Skeletal muscle tissue (tissue), 4 donors: Measurements from ENCODE around the gene PROKR1. TPM values are rescaled to one million over a fixed set of nuclear protein-coding genes. Genes with fewer than 3 reads are reported as not detected.
"Not testable (repeated sequence)": the region's sequence is repeated elsewhere in the genome, so short reads cannot be mapped to it uniquely, and the experiment has no call there.

ENCODE experiments used
- H3K27ac ChIP-seq: one replicate; pipeline ENCODE4 v1.7.0; 2013; ENCODE audit warnings: mild to moderate bottlenecking, low read depth, low read length, inconsistent platforms
- H3K27me3 ChIP-seq, 3 donors: one replicate each; pipeline ENCODE4 v1.7.0; 2013; ENCODE audit warnings: low read length in 3 of 3; ENCODE audit not compliant: control insufficient read depth in 3 of 3, insufficient read depth in 3 of 3
- H3K36me3 ChIP-seq, 3 donors: one replicate each; pipeline ENCODE4 v1.7.0; 2013; ENCODE audit warnings: low read length in 3 of 3; ENCODE audit not compliant: control insufficient read depth in 3 of 3, insufficient read depth in 3 of 3
- H3K4me1 ChIP-seq, 3 donors: one replicate each; pipeline ENCODE4 v1.7.0; 2013; ENCODE audit warnings: low read length in 3 of 3, mild to moderate bottlenecking in 3 of 3; ENCODE audit not compliant: control insufficient read depth in 3 of 3, insufficient read depth in 3 of 3
- H3K4me3 ChIP-seq, 3 donors: one replicate each; pipeline ENCODE4 v1.7.0; 2013; ENCODE audit warnings: low read length in 3 of 3
- H3K9ac ChIP-seq, 3 donors: one replicate each; pipeline ENCODE4 v1.7.0; 2013; ENCODE audit warnings: low read length in 3 of 3, mild to moderate bottlenecking in 3 of 3, moderate library complexity in 2 of 3, low read depth in 1 of 3
- H3K9me3 ChIP-seq, 3 donors: one replicate each; pipeline ENCODE4 v1.7.0; 2013; ENCODE audit warnings: low read length in 3 of 3; ENCODE audit not compliant: control insufficient read depth in 3 of 3
- total RNA-seq: library from RNA; depleted of rRNA; stranded (reverse); fragments of >200 nt; gene quantifications from one replicate; pipeline ENCODE4 v1.2.3, GENCODE V29; 2014
- donor health status: Osteomylitis.

Gene PROKR1
- 0.52 TPM for total RNA-seq

GRCh38 chr2:68643011-68643873 is at the start of gene PROKR1:
Gene PROKR1, plus strand, starts transcription at chr2:68643579. Its CDS starts 2,243 bp downstream, at chr2:68645822.
- H3K9ac ChIP-seq, result peak within 1 kb of the TSS in 1 of 3 donors; percentile 57
- peaks cover 40 to 54% (median 48%) of the 10 kb centered on the region in 3 donors for H3K27me3 ChIP-seq
- no peak within 1 kb of the TSS for H3K27ac ChIP-seq
- no peaks in the 10 kb centered on the region for H3K36me3 ChIP-seq
- peak within 1 kb of the TSS in 2 of 3 donors; percentile 58 to 60 for H3K4me3 ChIP-seq
- peaks cover 0 to 3% (median 2%) of the 10 kb centered on the region in 3 donors for H3K9me3 ChIP-seq
- peaks cover 0 to 12% (median 3%) of the 10 kb centered on the region in 3 donors for H3K4me1 ChIP-seq

GRCh38 chr2:68594041-68594440 is 49.3 kb upstream of the PROKR1 start:
- H3K4me3 ChIP-seq, result no peak overlapping the region
- H3K9me3 ChIP-seq, result no peaks in the 10 kb centered on the region
- no peak overlapping the region for H3K9ac ChIP-seq
- H3K36me3 ChIP-seq, result no peaks in the 10 kb centered on the region
- H3K27me3 ChIP-seq, result no peaks in the 10 kb centered on the region
- H3K27ac ChIP-seq, result no peak overlapping the region
- H3K4me1 ChIP-seq, result no peaks in the 10 kb centered on the region

GRCh38 chr2:68594674-68595492 is 48.5 kb upstream of the PROKR1 start:
- no peaks in the 10 kb centered on the region for H3K27me3 ChIP-seq
- no peak overlapping the region for H3K9ac ChIP-seq
- no peaks in the 10 kb centered on the region for H3K4me1 ChIP-seq
- no peaks in the 10 kb centered on the region for H3K36me3 ChIP-seq
- H3K9me3 ChIP-seq, result no peaks in the 10 kb centered on the region
- peak overlapping the region in 1 of 3 donors; percentile 16 for H3K4me3 ChIP-seq
- H3K27ac ChIP-seq, result no peak overlapping the region

- H3K9me3 ChIP-seq, H3K4me1 ChIP-seq, H3K27me3 ChIP-seq, H3K4me3 ChIP-seq, H3K9ac ChIP-seq, H3K36me3 ChIP-seq, H3K27ac ChIP-seq: not testable (repeated sequence)
These were observed 47.9 kb upstream of the PROKR1 start for GRCh38 chr2:68595493-68595785.

GRCh38 chr2:68600495-68600894 is 42.9 kb upstream of the PROKR1 start:
- not testable (repeated sequence) for H3K27ac ChIP-seq, H3K4me1 ChIP-seq, H3K9me3 ChIP-seq, H3K27me3 ChIP-seq, H3K9ac ChIP-seq, H3K4me3 ChIP-seq, H3K36me3 ChIP-seq

- no peaks in the 10 kb centered on the region for H3K36me3 ChIP-seq
- no peak overlapping the region for H3K9ac ChIP-seq
- H3K9me3 ChIP-seq, result peaks cover 0 to 5% (median 4%) of the 10 kb centered on the region in 3 donors
- no peak overlapping the region for H3K27ac ChIP-seq
- no peaks in the 10 kb centered on the region for H3K4me1 ChIP-seq
- H3K4me3 ChIP-seq, result no peak overlapping the region
- no peaks in the 10 kb centered on the region for H3K27me3 ChIP-seq
These were observed 40.3 kb upstream of the PROKR1 start for GRCh38 chr2:68603059-68603458.

GRCh38 chr2:68604077-68604476 is 39.3 kb upstream of the PROKR1 start:
- H3K4me1 ChIP-seq, result no peaks in the 10 kb centered on the region
- no peak overlapping the region for H3K27ac ChIP-seq
- H3K27me3 ChIP-seq, result no peaks in the 10 kb centered on the region
- no peaks in the 10 kb centered on the region for H3K36me3 ChIP-seq
- H3K9me3 ChIP-seq, result peaks cover 0 to 5% (median 4%) of the 10 kb centered on the region in 3 donors
- H3K9ac ChIP-seq, result no peak overlapping the region
- no peak overlapping the region for H3K4me3 ChIP-seq

GRCh38 chr2:68605939-68606338 is 37.4 kb upstream of the PROKR1 start:
- no peak overlapping the region for H3K4me3 ChIP-seq
- H3K36me3 ChIP-seq, result no peaks in the 10 kb centered on the region
- peaks cover 3 to 5% (median 4%) of the 10 kb centered on the region in 3 donors for H3K9me3 ChIP-seq
- no peak overlapping the region for H3K9ac ChIP-seq
- H3K27ac ChIP-seq, result no peak overlapping the region
- H3K27me3 ChIP-seq, result no peaks in the 10 kb centered on the region
- no peaks in the 10 kb centered on the region for H3K4me1 ChIP-seq

- H3K4me1 ChIP-seq, result no peaks in the 10 kb centered on the region
- H3K9me3 ChIP-seq, result peaks cover 3 to 5% (median 4%) of the 10 kb centered on the region in 3 donors
- H3K9ac ChIP-seq, result no peak overlapping the region
- no peak overlapping the region for H3K4me3 ChIP-seq
- H3K27me3 ChIP-seq, result no peaks in the 10 kb centered on the region
- H3K27ac ChIP-seq, result no peak overlapping the region
- no peaks in the 10 kb centered on the region for H3K36me3 ChIP-seq
These were observed 36.6 kb upstream of the PROKR1 start for GRCh38 chr2:68606759-68607158.

- H3K4me1 ChIP-seq, result no peaks in the 10 kb centered on the region
- no peaks in the 10 kb centered on the region for H3K27me3 ChIP-seq
- no peaks in the 10 kb centered on the region for H3K36me3 ChIP-seq
- H3K27ac ChIP-seq, result no peak overlapping the region
- no peak overlapping the region for H3K9ac ChIP-seq
- H3K4me3 ChIP-seq, result no peak overlapping the region
- H3K9me3 ChIP-seq, result peaks cover 0 to 3% (median 0%) of the 10 kb centered on the region in 3 donors
These were observed 35.5 kb upstream of the PROKR1 start for GRCh38 chr2:68607837-68608236.
